ENCODE results near the gene SSBP1. TPM values are rescaled to one million over a fixed set of nuclear protein-coding genes. Genes with fewer than 3 reads are reported as not detected.

SSBP1 gene
- total RNA-seq, 3 donors from 2014 or later (not counting 1 experiment from before 2014, with no cell fraction given) = 98.7 to 112 (median 106) TPM

DNA sequence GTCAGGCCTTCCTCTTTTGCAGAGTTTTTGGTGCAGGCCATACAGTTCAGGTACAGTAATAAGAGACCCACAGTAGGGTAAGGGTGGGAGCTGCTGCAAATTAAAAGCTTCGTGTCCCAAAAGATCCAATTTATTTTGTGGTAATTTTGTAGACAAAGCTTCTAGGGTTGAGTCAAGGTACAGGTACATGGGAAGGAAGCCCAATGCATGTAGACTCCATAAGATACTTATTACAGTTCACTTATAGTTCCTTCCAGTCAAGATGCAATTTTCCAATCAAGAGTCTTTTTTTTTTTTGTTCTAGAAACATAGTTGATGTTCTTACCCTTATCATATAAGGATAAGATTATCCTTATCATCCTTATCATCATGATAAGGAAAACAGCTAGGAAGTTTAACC, 38.2 kb downstream of the SSBP1 start, which contains the start of gene TAS2R4:
Gene TAS2R4, plus strand, starts transcription at position 301 of the 400 bp plus-strand sequence. CDS start 1,815 bp downstream, outside the sequence.
- WGBS (ENCODE audit: insufficient coverage) = 87% methylated on average over 1 of the region's 1 CpG
- Mint-ChIP-seq H3K9me3 (no peaks in the 10 kb centered on the region), H3K4me3 (no peak within 1 kb of the TSS), H3K4me1 (peaks cover 0 to 12% of the 10 kb centered on the region in 2 donors), H3K27me3 (ENCODE audit: low read depth in 2 of 2) (no peaks in the 10 kb centered on the region), H3K36me3 (peaks cover 7% of the 10 kb centered on the region), H3K27ac (no peak within 1 kb of the TSS)
- Histone ChIP-seq H3K4me3 (ENCODE audit: low read length) (no peak within 1 kb of the TSS), H3K27ac (ENCODE audit: low read length) (no peak within 1 kb of the TSS), H3K36me3 (ENCODE audit: control insufficient read depth, insufficient read depth, low read length) (peaks cover 7% of the 10 kb centered on the region), H3K27me3 (ENCODE audit: control insufficient read depth, insufficient read depth, low read length) (no peaks in the 10 kb centered on the region), H3K9me3 (ENCODE audit: control insufficient read depth, insufficient read depth, low read length) (no peaks in the 10 kb centered on the region), H3K4me1 (ENCODE audit: control insufficient read depth, insufficient read depth, low read length) (no peaks in the 10 kb centered on the region)
- DNase-seq (no peak), ATAC-seq (no peak)
- TF ChIP-seq CTCF (IDR thresholded peaks at IDR 0.05) = no peak
- intact Hi-C loops (cut with micrococcal nuclease) = no loop called here

- Histone ChIP-seq H3K27me3 (ENCODE audit: control insufficient read depth, insufficient read depth, low read length) (no peaks in the 10 kb centered on the region), H3K4me1 (ENCODE audit: control insufficient read depth, insufficient read depth, low read length) (no peaks in the 10 kb centered on the region), H3K4me3 (ENCODE audit: low read length) (no peak overlapping the region), H3K36me3 (ENCODE audit: control insufficient read depth, insufficient read depth, low read length) (no peaks in the 10 kb centered on the region), H3K9me3 (ENCODE audit: control insufficient read depth, insufficient read depth, low read length) (no peaks in the 10 kb centered on the region), H3K27ac (ENCODE audit: low read length) (no peak overlapping the region)
- H3K27ac Mint-ChIP-seq = no peak overlapping the region
- DNase-seq = peak in 1 of 2 donors; percentile 65
- H3K27me3 Mint-ChIP-seq (ENCODE audit: low read depth in 2 of 2) = no peaks in the 10 kb centered on the region
- WGBS (ENCODE audit: insufficient coverage) = 76% methylated on average over 11 of the region's 13 CpGs
- peak in 2 of 3 donors; percentile 64 to 65 for ATAC-seq
- H3K4me1 Mint-ChIP-seq = no peaks in the 10 kb centered on the region
- H3K9me3 Mint-ChIP-seq = no peaks in the 10 kb centered on the region
- peak; percentile 73 for TF ChIP-seq CTCF (IDR thresholded peaks at IDR 0.05)
- no peaks in the 10 kb centered on the region for H3K36me3 Mint-ChIP-seq
- intact Hi-C loops (cut with micrococcal nuclease) = no loop called here
- no peak overlapping the region for H3K4me3 Mint-ChIP-seq
Measured at GRCh38 chr7:141785706-141786552, 47.8 kb downstream of the SSBP1 start.

DNA sequence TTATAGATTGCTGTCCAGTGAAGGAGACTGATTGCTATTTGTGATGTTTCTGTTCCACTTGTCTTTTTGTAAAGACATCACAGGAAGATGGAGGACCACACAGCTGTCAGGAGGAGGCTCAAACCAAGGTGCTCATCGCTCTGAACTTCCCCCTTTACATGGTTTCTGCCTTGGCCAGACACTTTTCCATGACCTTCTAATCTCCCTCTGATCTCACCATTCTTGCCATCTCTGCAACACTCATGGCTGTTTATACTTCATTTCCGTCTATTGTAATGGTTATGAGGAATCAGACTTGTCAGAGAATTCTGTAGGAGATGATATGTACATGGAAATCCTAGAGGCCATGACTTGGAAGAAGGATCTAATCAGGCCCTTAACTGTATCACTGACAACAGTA, 50.1 kb downstream of the SSBP1 start:
- Mint-ChIP-seq H3K4me3 (no peak overlapping the region), H3K36me3 (no peaks in the 10 kb centered on the region), H3K27ac (no peak overlapping the region), H3K4me1 (no peaks in the 10 kb centered on the region), H3K9me3 (no peaks in the 10 kb centered on the region), H3K27me3 (ENCODE audit: low read depth in 2 of 2) (no peaks in the 10 kb centered on the region)
- Histone ChIP-seq H3K36me3 (ENCODE audit: control insufficient read depth, insufficient read depth, low read length) (no peaks in the 10 kb centered on the region), H3K27me3 (ENCODE audit: control insufficient read depth, insufficient read depth, low read length) (no peaks in the 10 kb centered on the region), H3K4me1 (ENCODE audit: control insufficient read depth, insufficient read depth, low read length) (no peaks in the 10 kb centered on the region), H3K27ac (ENCODE audit: low read length) (no peak overlapping the region), H3K4me3 (ENCODE audit: low read length) (no peak overlapping the region), H3K9me3 (ENCODE audit: control insufficient read depth, insufficient read depth, low read length) (no peaks in the 10 kb centered on the region)
- DNase-seq (no peak), ATAC-seq (no peak)
- 100% methylated on average over 1 of the region's 2 CpGs for WGBS (ENCODE audit: insufficient coverage)
- TF ChIP-seq CTCF (IDR thresholded peaks at IDR 0.05) = no peak
- intact Hi-C loops (cut with micrococcal nuclease) = no loop called here
